Mesenchymal stem cell (in vitro differentiated cells and primary cell): ENCODE measurements around the gene FBXO42.

ENCODE experiments used
- DNase-seq: peaks from one replicate; pipeline ENCODE4 v3.0.0-alpha.2; 2013
- H2AFZ ChIP-seq: one replicate; pipeline ENCODE4 v1.6.1; 2013; ENCODE audit warnings: low read depth, mild to moderate bottlenecking, control low read depth, inconsistent platforms, low read length, moderate library complexity
- H2AK5ac ChIP-seq: 2 replicates; pipeline ENCODE4 v1.6.1; 2013; ENCODE audit warnings: low read length, moderate library complexity, mild to moderate bottlenecking, inconsistent platforms; ENCODE audit not compliant: severe bottlenecking
- H2BK120ac ChIP-seq: one replicate; pipeline ENCODE4 v1.6.1; 2013; ENCODE audit warnings: low read depth, mild to moderate bottlenecking, inconsistent platforms, low read length, moderate library complexity
- H2BK12ac ChIP-seq, 2 experiments: one replicate each; pipeline ENCODE4 v1.6.1; 2013; ENCODE audit warnings: inconsistent platforms in 2 of 2, low read length in 2 of 2, mild to moderate bottlenecking in 2 of 2, moderate library complexity in 2 of 2, control low read depth in 1 of 2
- H2BK15ac ChIP-seq: one replicate; pipeline ENCODE4 v1.6.1; 2013; ENCODE audit warnings: mild to moderate bottlenecking, low read depth, inconsistent platforms; ENCODE audit not compliant: poor library complexity, severe bottlenecking
- H2BK5ac ChIP-seq: 2 replicates; pipeline ENCODE4 v1.6.1; 2013; ENCODE audit warnings: low read depth, mild to moderate bottlenecking, low read length, control low read depth, inconsistent platforms; ENCODE audit not compliant: poor library complexity, severe bottlenecking
- H3K14ac ChIP-seq, 2 experiments: one replicate each; pipeline ENCODE4 v1.6.1; 2013; ENCODE audit warnings: inconsistent platforms in 2 of 2, low read length in 2 of 2, control low read depth in 1 of 2, mild to moderate bottlenecking in 1 of 2, moderate library complexity in 1 of 2
- H3K18ac ChIP-seq, 2 experiments: one replicate each; pipeline ENCODE4 v1.6.1; 2013; ENCODE audit warnings: inconsistent platforms in 2 of 2, low read length in 2 of 2, control low read depth in 1 of 2, low read depth in 1 of 2, mild to moderate bottlenecking in 1 of 2
- H3K23ac ChIP-seq, 2 experiments: one replicate each; pipeline ENCODE4 v1.6.1; 2013; ENCODE audit warnings: inconsistent platforms in 2 of 2, low read length in 2 of 2, mild to moderate bottlenecking in 2 of 2, moderate library complexity in 2 of 2, control low read depth in 1 of 2
- H3K27ac ChIP-seq: 2 replicates; pipeline ENCODE4 v1.5.1; 2013; ENCODE audit warnings: mild to moderate bottlenecking, moderate library complexity, low read length, control low read depth, inconsistent platforms; ENCODE audit not compliant: poor library complexity, severe bottlenecking
- H3K27me3 ChIP-seq, 2 experiments: 2 replicates each; pipeline versions ENCODE4 v1.6.1 to v1.7.0; 2013; ENCODE audit warnings: low read length in 2 of 2, mild to moderate bottlenecking in 2 of 2, moderate library complexity in 2 of 2, control low read depth in 1 of 2, inconsistent platforms in 1 of 2; ENCODE audit not compliant: control insufficient read depth in 1 of 2, insufficient read depth in 1 of 2
- H3K36me3 ChIP-seq, 2 experiments: 2 replicates each; pipeline versions ENCODE4 v1.6.1 to v1.7.0; 2013; ENCODE audit warnings: low read length in 2 of 2, control low read depth in 1 of 2, inconsistent platforms in 1 of 2, low read depth in 1 of 2, mild to moderate bottlenecking in 1 of 2; ENCODE audit not compliant: insufficient read depth in 2 of 2, control insufficient read depth in 1 of 2
- H3K4ac ChIP-seq, 2 experiments: one replicate each; pipeline ENCODE4 v1.6.1; 2013; ENCODE audit warnings: inconsistent platforms in 2 of 2, low read length in 2 of 2, mild to moderate bottlenecking in 2 of 2, moderate library complexity in 2 of 2, control low read depth in 1 of 2, low read depth in 1 of 2
- H3K4me1 ChIP-seq: 2 replicates; pipeline ENCODE4 v1.6.1; 2013; ENCODE audit warnings: low read depth, low read length, control low read depth; ENCODE audit not compliant: control insufficient read depth, insufficient read depth
- H3K4me2 ChIP-seq: 2 replicates; pipeline ENCODE4 v1.6.1; 2013; ENCODE audit warnings: low read length, mild to moderate bottlenecking, inconsistent platforms; ENCODE audit not compliant: poor library complexity, severe bottlenecking
- H3K4me3 ChIP-seq, 2 experiments: 2 replicates each; pipeline versions ENCODE4 v1.5.1 to v1.7.0; 2013; ENCODE audit warnings: low read length in 2 of 2, mild to moderate bottlenecking in 2 of 2, control low read depth in 1 of 2, low read depth in 1 of 2; ENCODE audit not compliant: insufficient read depth in 1 of 2
- H3K79me1 ChIP-seq: replicated peaks from 2 replicates; pipeline ENCODE4 v1.6.1; 2013; ENCODE audit warnings: mild to moderate bottlenecking, control low read depth, low read length, inconsistent platforms; ENCODE audit not compliant: poor library complexity, severe bottlenecking
- H3K9ac ChIP-seq: 2 replicates; pipeline ENCODE4 v1.7.0; 2013; ENCODE audit warnings: mild to moderate bottlenecking, low read length, moderate library complexity
- H3K9me3 ChIP-seq: 2 replicates; pipeline ENCODE4 v1.7.0; 2013; ENCODE audit warnings: mild to moderate bottlenecking, low read length; ENCODE audit not compliant: control insufficient read depth
- H4K8ac ChIP-seq: one replicate; pipeline ENCODE4 v1.6.1; 2013; ENCODE audit warnings: inconsistent platforms, mild to moderate bottlenecking, low read length, moderate library complexity
- H4K91ac ChIP-seq: one replicate; pipeline ENCODE4 v1.6.1; 2013; ENCODE audit warnings: mild to moderate bottlenecking, low read length, inconsistent platforms
- WGBS: methylation state at CpG from one replicate; pipeline ENCODE4 v1.1.7; 2013; ENCODE audit warnings: mixed read lengths; 5-methylcytosine and 5-hydroxymethylcytosine counted together

The FBXO42 gene

DNA sequence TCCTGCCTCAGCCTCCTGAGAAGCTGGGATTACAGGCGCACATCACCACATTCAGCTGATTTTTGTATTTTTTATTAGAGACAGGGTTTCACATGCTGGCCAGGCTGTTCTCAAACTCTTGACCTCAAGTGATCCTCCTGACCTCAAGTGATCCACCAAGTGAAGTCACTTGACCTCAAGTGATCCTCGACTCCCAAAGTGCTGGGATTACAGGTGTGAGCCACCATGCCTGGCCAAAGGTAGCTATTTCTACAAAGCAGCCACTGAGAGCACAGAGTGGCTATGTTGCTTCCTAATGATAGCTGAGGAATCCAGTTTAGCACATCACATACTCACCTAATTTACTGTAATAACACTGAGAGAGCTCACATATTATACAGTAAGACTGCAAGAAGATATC, 70.5 kb downstream of the FBXO42 start:
- H3K14ac ChIP-seq = no peak overlapping the region
- H2AK5ac ChIP-seq = no peak overlapping the region
- H4K8ac ChIP-seq = no peak overlapping the region
- H3K79me1 ChIP-seq = peaks cover 32% of the 10 kb centered on the region
- H3K9ac ChIP-seq = no peak overlapping the region
- no peak overlapping the region for H2BK5ac ChIP-seq
- H3K36me3 ChIP-seq = peaks cover 11 to 30% of the 10 kb centered on the region in 2 experiments
- no peak overlapping the region for H2BK15ac ChIP-seq
- H3K9me3 ChIP-seq = no peaks in the 10 kb centered on the region
- H2BK120ac ChIP-seq = no peak overlapping the region
- no peaks in the 10 kb centered on the region for H3K4me1 ChIP-seq
- 88% methylated on average over 2 of the region's 2 CpGs for WGBS
- no peak overlapping the region for H3K27ac ChIP-seq
- no peaks in the 10 kb centered on the region for H3K27me3 ChIP-seq
- H2AFZ ChIP-seq = no peak overlapping the region
- no peak for DNase-seq
- no peak overlapping the region for H3K4me3 ChIP-seq
- H3K23ac ChIP-seq = no peak overlapping the region
- H2BK12ac ChIP-seq = no peak overlapping the region
- no peak overlapping the region for H3K4me2 ChIP-seq
- no peak overlapping the region for H3K4ac ChIP-seq
- no peak overlapping the region for H3K18ac ChIP-seq
- H4K91ac ChIP-seq = no peak overlapping the region

DNA sequence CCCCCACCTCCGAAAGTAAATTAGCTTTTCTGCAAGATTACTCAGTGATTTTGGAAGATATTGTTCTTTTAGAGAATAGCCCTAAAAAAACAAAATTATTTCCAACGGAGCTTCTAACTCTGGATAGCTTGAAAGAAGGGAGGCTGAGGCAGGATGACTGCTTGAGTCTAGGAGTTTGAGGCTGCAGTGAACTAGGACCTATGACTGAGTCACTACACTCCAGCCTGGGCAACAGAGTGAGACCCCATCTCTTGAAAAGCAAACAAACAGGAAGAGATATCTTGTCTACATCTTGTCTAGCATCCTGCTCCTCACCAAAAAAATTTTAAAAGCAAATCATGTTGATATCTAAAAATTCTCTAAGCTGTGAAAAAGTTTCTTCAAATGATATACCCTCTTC, 73.1 kb downstream of the FBXO42 start:
- no peaks in the 10 kb centered on the region for H3K27me3 ChIP-seq
- H2AFZ ChIP-seq = no peak overlapping the region
- DNase-seq = no peak
- H4K8ac ChIP-seq = no peak overlapping the region
- H2BK12ac ChIP-seq = no peak overlapping the region
- H3K36me3 ChIP-seq = peaks cover 3 to 17% of the 10 kb centered on the region in 2 experiments
- no peak overlapping the region for H3K4ac ChIP-seq
- no peak overlapping the region for H2AK5ac ChIP-seq
- no peak overlapping the region for H2BK15ac ChIP-seq
- no peak overlapping the region for H3K18ac ChIP-seq
- no peak overlapping the region for H2BK120ac ChIP-seq
- no peak overlapping the region for H3K14ac ChIP-seq
- H4K91ac ChIP-seq = no peak overlapping the region
- no peak overlapping the region for H3K4me3 ChIP-seq
- no peak overlapping the region for H3K23ac ChIP-seq
- peaks cover 22% of the 10 kb centered on the region for H3K79me1 ChIP-seq
- no peaks in the 10 kb centered on the region for H3K9me3 ChIP-seq
- H2BK5ac ChIP-seq = no peak overlapping the region
- H3K27ac ChIP-seq = no peak overlapping the region
- no peak overlapping the region for H3K4me2 ChIP-seq
- H3K9ac ChIP-seq = no peak overlapping the region
- H3K4me1 ChIP-seq = no peaks in the 10 kb centered on the region
- 100% methylated on average over 1 of the region's 2 CpGs for WGBS

DNA sequence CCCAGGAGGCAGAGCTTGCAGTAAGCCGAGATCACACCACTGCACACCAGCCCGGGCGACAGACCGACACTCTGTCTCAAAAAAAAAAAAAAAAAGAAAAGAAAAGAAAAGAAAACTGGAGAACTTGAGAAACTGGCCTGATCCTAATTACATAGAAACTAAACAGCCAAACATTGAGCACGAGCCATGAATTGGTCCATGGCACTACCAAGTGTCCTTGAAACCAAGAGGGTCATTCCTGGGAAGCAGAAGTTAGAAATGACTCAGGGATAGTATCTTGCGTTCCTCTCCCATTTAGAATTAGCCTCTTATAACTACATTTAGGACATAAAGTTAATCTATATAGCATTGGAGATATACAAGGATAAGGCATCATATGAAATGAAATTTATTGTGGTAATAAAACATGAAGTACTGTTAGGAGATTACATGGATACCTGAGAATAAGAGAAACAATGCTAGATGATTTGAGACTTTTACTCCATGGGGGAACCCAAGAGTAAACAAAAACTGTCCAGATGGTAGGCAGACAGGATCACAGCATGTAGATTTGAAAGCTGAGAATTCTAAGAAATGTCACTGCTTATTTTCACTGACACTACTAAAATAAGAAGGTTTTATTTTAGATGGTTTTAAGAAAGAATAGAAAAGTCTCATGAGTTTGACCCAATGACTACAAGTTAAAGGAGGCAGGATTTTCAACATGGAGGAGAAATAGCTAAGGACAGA, 75.8 kb downstream of the FBXO42 start:
- Histone ChIP-seq H2AFZ (no peak overlapping the region), H3K18ac (no peak overlapping the region), H3K14ac (no peak overlapping the region), H2AK5ac (no peak overlapping the region), H2BK15ac (no peak overlapping the region), H3K9me3 (no peaks in the 10 kb centered on the region), H2BK120ac (peak overlapping the region; percentile 5), H3K4ac (no peak overlapping the region), H2BK12ac (no peak overlapping the region), H4K8ac (no peak overlapping the region), H3K27me3 (no peaks in the 10 kb centered on the region), H3K4me1 (no peaks in the 10 kb centered on the region), H3K79me1 (peaks cover 26% of the 10 kb centered on the region), H3K9ac (no peak overlapping the region), H3K36me3 (peaks cover 3 to 15% of the 10 kb centered on the region in 2 experiments), H4K91ac (no peak overlapping the region), H3K27ac (no peak overlapping the region), H2BK5ac (no peak overlapping the region), H3K23ac (no peak overlapping the region), H3K4me2 (no peak overlapping the region), H3K4me3 (no peak overlapping the region)
- DNase-seq = no peak
- 100% methylated on average over 2 of the region's 6 CpGs for WGBS

DNA sequence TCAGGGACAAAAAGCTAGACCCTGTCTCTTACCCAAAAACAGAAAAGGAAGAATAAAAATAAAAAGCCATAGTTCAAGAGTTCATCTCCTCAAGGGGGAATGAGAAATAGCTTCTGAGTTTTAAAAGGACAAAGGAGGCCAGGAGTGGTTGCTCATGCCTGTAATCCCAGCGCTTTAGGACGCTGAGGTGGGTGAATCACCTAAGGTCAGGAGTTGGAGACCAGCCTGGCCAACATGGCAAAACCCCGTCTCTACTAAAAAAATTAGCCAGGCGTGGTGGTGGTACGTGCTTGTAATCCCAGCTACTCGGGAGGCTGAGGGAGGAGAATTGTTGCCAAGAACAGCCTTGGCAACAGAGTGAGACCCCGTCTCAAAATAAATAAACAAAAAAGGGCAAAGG, 76.7 kb downstream of the FBXO42 start:
- H3K4ac ChIP-seq = no peak overlapping the region
- no peak overlapping the region for H2BK15ac ChIP-seq
- no peak overlapping the region for H3K18ac ChIP-seq
- H3K36me3 ChIP-seq = peaks cover 3 to 17% of the 10 kb centered on the region in 2 experiments
- H3K4me2 ChIP-seq = no peak overlapping the region
- H4K8ac ChIP-seq = no peak overlapping the region
- H3K9me3 ChIP-seq = no peaks in the 10 kb centered on the region
- 93% methylated on average over 6 of the region's 7 CpGs for WGBS
- no peak overlapping the region for H2BK5ac ChIP-seq
- H3K4me3 ChIP-seq = no peak overlapping the region
- no peak overlapping the region for H2BK120ac ChIP-seq
- no peak overlapping the region for H3K9ac ChIP-seq
- no peak for DNase-seq
- H3K4me1 ChIP-seq = peaks cover 2% of the 10 kb centered on the region
- no peak overlapping the region for H2AFZ ChIP-seq
- no peak overlapping the region for H3K27ac ChIP-seq
- peaks cover 26% of the 10 kb centered on the region for H3K79me1 ChIP-seq
- H4K91ac ChIP-seq = no peak overlapping the region
- H3K27me3 ChIP-seq = no peaks in the 10 kb centered on the region
- H3K14ac ChIP-seq = no peak overlapping the region
- no peak overlapping the region for H2BK12ac ChIP-seq
- H2AK5ac ChIP-seq = no peak overlapping the region
- no peak overlapping the region for H3K23ac ChIP-seq
